A549 (cell line): ENCODE measurements around the gene RAPGEF6. TPM values are rescaled to one million over a fixed set of nuclear protein-coding genes. Genes with fewer than 3 reads are reported as not detected.

ENCODE experiments used
- ATAC-seq, 2 experiments: fragments of 200-7000 bp in 1 of 2; fragments of >200 bp in 1 of 2; cut with Nextera tagmentation in 1 of 2; cut with Tn5 transposase in 1 of 2; 3 replicates each; pipeline versions ENCODE4 v1.8.0 to v1.9.1; 2018 to 2020; ENCODE audit warnings: mild to moderate bottlenecking in 1 of 2, moderate library complexity in 1 of 2
- CTCF ChIA-PET: fragments of 300-600 bp; sonication (Branson Sonifier 250); formaldehyde crosslinking; extraction: SDS; loops from one replicate; lab custom pipeline; 2021; ENCODE audit warnings: antibody characterized with exemption, inconsistent platforms; lab: Yijun Ruan, JAX
- POLR2A ChIA-PET: fragments of 350-600 bp; formaldehyde crosslinking; extraction: SDS; loops from one replicate; lab custom pipeline; 2021; ENCODE audit warnings: antibody characterized with exemption, inconsistent platforms; lab: Yijun Ruan, JAX
- DNase-seq, 2 experiments: peaks; one replicate each; pipeline versions ENCODE4 v3.0.0 to v3.0.0-alpha.2; 2011 to 2016; ENCODE audit warnings: low read depth in 1 of 2, low spot score in 1 of 2
- FAIRE-seq: peaks from 2 replicates; lab custom pipeline; 2011; peaks lifted over from hg19 to GRCh38; lab: Jason Lieb, UNC
- H3K27ac ChIP-seq, 2 experiments: fragments of >200 bp; sonication (Bioruptor Twin); formaldehyde crosslinking; 3 replicates each; pipeline ENCODE4 v1.5.1; 2016 to 2017
- H3K4me1 ChIP-seq: fragments of >200 bp; sonication (Bioruptor Twin); formaldehyde crosslinking; 3 replicates; pipeline ENCODE4 v1.6.1; 2016
- H3K4me2 ChIP-seq: fragments of >200 bp; sonication (Bioruptor Twin); formaldehyde crosslinking; 3 replicates; pipeline ENCODE4 v1.6.1; 2016
- H3K4me3 ChIP-seq: fragments of >200 bp; sonication (Bioruptor Twin); formaldehyde crosslinking; 3 replicates; pipeline ENCODE4 v1.5.1; 2016
- H3K9me3 ChIP-seq: fragments of >200 bp; sonication (Bioruptor Twin); formaldehyde crosslinking; 3 replicates; pipeline ENCODE4 v1.6.1; 2016
- BHLHE40 ChIP-seq: IDR thresholded peaks from 2 replicates; pipeline ENCODE4 v1.6.1; 2012; ENCODE audit warnings: low read depth, low read length, inconsistent platforms
- CBX2 ChIP-seq: fragments of 200-600 bp; sonication (generic); IDR thresholded peaks from 2 replicates; pipeline ENCODE4 v1.6.1; 2016; ENCODE audit warnings: low read depth, mild to moderate bottlenecking, borderline replicate concordance
- E2F6 ChIP-seq: IDR thresholded peaks from 2 replicates; pipeline ENCODE4 v1.6.1; 2012; ENCODE audit warnings: low read depth, borderline replicate concordance
- EHF ChIP-seq: fragments of 250-450 bp; sonication (Bioruptor Pico); IDR thresholded peaks from 2 replicates; pipeline ENCODE4 v1.5.0; 2020; ENCODE audit warnings: mild to moderate bottlenecking
- EP300 ChIP-seq, 2 experiments: fragments of >200 bp; sonication (Bioruptor Twin); formaldehyde crosslinking; IDR thresholded peaks; 2 replicates in 1 of 2; 3 replicates in 1 of 2; pipeline ENCODE4 v1.6.1; 2016 to 2017
- ESRRA ChIP-seq: fragments of 150-350 bp; IDR thresholded peaks from 2 replicates; pipeline ENCODE4 v1.6.1; 2014; ENCODE audit warnings: mild to moderate bottlenecking, low read length, borderline replicate concordance
- FOXS1 ChIP-seq: fragments of 250-450 bp; sonication (Bioruptor Pico); IDR thresholded peaks from 2 replicates; pipeline ENCODE4 v1.5.0; 2020; ENCODE audit warnings: mild to moderate bottlenecking, moderate library complexity
- HOXA7 ChIP-seq: fragments of 250-450 bp; sonication (Bioruptor Pico); IDR thresholded peaks from 2 replicates; pipeline ENCODE4 v1.5.0; 2020; ENCODE audit warnings: mild to moderate bottlenecking, moderate library complexity
- HOXB5 ChIP-seq: fragments of 250-450 bp; sonication (Bioruptor Pico); IDR thresholded peaks from 2 replicates; pipeline ENCODE4 v1.5.0; 2020; ENCODE audit warnings: mild to moderate bottlenecking, moderate library complexity
- JUNB ChIP-seq: fragments of >200 bp; sonication (Bioruptor Twin); formaldehyde crosslinking; IDR thresholded peaks from 2 replicates; pipeline ENCODE4 v1.6.1; 2016
- KDM1A ChIP-seq: fragments of 200-600 bp; sonication (generic); IDR thresholded peaks from 2 replicates; pipeline ENCODE4 v1.6.1; 2016; ENCODE audit warnings: low read depth, mild to moderate bottlenecking
- KDM5A ChIP-seq: fragments of 200-600 bp; sonication (generic); IDR thresholded peaks from 2 replicates; pipeline ENCODE4 v1.6.1; 2016; ENCODE audit warnings: antibody characterized with exemption, mild to moderate bottlenecking
- NPAS2 ChIP-seq: fragments of 250-450 bp; sonication (Bioruptor Pico); IDR thresholded peaks from 2 replicates; pipeline ENCODE4 v1.8.0; 2022; ENCODE audit warnings: mild to moderate bottlenecking, moderate library complexity, borderline replicate concordance
- PBX3 ChIP-seq: IDR thresholded peaks from 2 replicates; pipeline ENCODE4 v1.6.1; 2012
- RCOR1 ChIP-seq: fragments of 150-350 bp; IDR thresholded peaks from 2 replicates; pipeline ENCODE4 v1.6.1; 2014; ENCODE audit warnings: antibody characterized with exemption, low read length, low read depth
- REST ChIP-seq: fragments of 200-600 bp; sonication (generic); IDR thresholded peaks from 2 replicates; pipeline ENCODE4 v1.6.1; 2016; ENCODE audit warnings: antibody characterized with exemption, mild to moderate bottlenecking, moderate library complexity
- RFX5 ChIP-seq: fragments of 450-650 bp; IDR thresholded peaks from 2 replicates; pipeline ENCODE4 v1.7.1; 2014; ENCODE audit warnings: antibody characterized with exemption, mild to moderate bottlenecking, moderate library complexity
- RNF2 ChIP-seq: fragments of 200-600 bp; sonication (generic); IDR thresholded peaks from 2 replicates; pipeline ENCODE4 v1.6.1; 2016; ENCODE audit warnings: low read depth, mild to moderate bottlenecking, antibody characterized with exemption, moderate library complexity, borderline replicate concordance
- WGBS: methylation state at CpG from one replicate; pipeline ENCODE4 v1.1.6; 2017; ENCODE audit errors: missing lambda C conversion rate; 5-methylcytosine and 5-hydroxymethylcytosine counted together
- polyA plus RNA-seq, 4 experiments: library from polyadenylated mRNA; depleted of rRNA in 3 of 4; stranded (reverse); fragments of >200 nt; fragmentation: RNase III in 1 of 4; extraction: RNeasy Plus Mini Kit Qiagen cat#74134 plus additional on column Dnase treatment in 1 of 4; gene quantifications; 2 replicates in 3 of 4; 3 replicates in 1 of 4; pipeline ENCODE4 v1.2.3, GENCODE V29; 2011 to 2017
- TF ChIP-seq, protein P1 (sequence below): fragments of >200 bp; sonication (Bioruptor Twin); formaldehyde crosslinking; IDR thresholded peaks from 3 replicates; pipeline ENCODE4 v1.6.1; 2016
- TF ChIP-seq, protein P2 (sequence below): fragments of >200 bp; sonication (Bioruptor Twin); formaldehyde crosslinking; IDR thresholded peaks from 3 replicates; pipeline ENCODE4 v1.5.1; 2016

The RAPGEF6 gene
- polyA plus RNA-seq, 2 of the 4 experiments (the other 2 are of a cell fraction): 5.9 to 15.2 TPM

DNA sequence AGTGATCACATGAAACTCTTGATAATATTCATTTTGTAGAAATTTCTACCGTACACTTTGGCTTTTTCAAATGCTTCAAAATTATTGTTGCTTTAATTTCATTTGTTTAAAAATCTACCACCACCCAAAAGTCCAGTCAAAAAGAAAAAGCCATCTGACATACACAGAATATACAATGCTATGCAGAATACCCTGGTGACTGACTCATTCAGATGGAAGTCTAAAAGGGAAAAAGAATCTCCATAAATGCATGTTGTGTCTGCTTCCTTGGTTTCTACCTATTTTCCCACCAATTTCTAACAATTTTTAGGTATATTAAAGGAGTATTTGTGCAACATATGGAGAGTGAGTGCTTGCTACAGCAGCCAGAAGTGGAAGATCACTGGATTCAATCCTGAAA, 9.3 kb upstream of the RAPGEF6 start:
- no peak overlapping the region for H3K4me3 ChIP-seq
- no peak overlapping the region for H3K4me2 ChIP-seq
- ATAC-seq (no peak), FAIRE-seq (no peak)
- POLR2A ChIA-PET: no interaction called here
- no peaks in the 10 kb centered on the region for H3K9me3 ChIP-seq
- peaks cover 3% of the 10 kb centered on the region; the same call in 1 of the 3 replicates for H3K4me1 ChIP-seq
- H3K27ac ChIP-seq: no peak overlapping the region
- TF ChIP-seq KDM1A: no peak
- no peak for TF ChIP-seq RFX5
- no peak for TF ChIP-seq EP300 (IDR thresholded peaks at IDR 0.05)
- no peak for TF ChIP-seq FOXS1 (CRISPR knock-in tag)
- no peak for TF ChIP-seq RCOR1
- TF ChIP-seq, protein P1, sequence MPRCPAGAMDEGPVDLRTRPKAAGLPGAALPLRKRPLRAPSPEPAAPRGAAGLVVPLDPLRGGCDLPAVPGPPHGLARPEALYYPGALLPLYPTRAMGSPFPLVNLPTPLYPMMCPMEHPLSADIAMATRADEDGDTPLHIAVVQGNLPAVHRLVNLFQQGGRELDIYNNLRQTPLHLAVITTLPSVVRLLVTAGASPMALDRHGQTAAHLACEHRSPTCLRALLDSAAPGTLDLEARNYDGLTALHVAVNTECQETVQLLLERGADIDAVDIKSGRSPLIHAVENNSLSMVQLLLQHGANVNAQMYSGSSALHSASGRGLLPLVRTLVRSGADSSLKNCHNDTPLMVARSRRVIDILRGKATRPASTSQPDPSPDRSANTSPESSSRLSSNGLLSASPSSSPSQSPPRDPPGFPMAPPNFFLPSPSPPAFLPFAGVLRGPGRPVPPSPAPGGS: no peak
- TF ChIP-seq, all 56 proteins: peak for 0
- 93% methylated on average over 1 of the region's 1 CpG for WGBS
- CTCF ChIA-PET: interaction anchor here (0.6 to 1.0 kb wide), 2 partner anchors 55 to 790 kb away, joined by 3 to 4 read pairs; no protein-coding TSS in a partner anchor
- DNase-seq: no peak

DNA sequence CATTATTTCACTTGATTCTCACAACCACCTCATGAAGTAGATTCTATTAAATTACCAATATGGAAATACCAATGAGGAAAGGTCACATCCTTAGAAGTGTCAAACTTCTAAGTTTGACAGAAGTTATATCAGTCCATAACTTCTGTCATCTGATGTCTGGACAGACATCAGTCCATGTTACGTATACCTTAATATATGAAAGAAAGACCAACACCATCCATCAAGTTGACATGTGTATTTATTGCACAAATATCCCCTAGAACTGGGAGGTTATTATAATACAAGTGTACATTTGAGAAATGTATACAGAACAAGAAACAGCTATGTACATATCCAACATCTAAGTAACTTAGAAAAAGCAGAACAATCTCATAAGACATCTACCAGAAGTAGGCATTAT, 6.5 kb upstream of the RAPGEF6 start:
- no peak overlapping the region for H3K27ac ChIP-seq
- peaks cover 8% of the 10 kb centered on the region for H3K4me1 ChIP-seq
- CTCF ChIA-PET: interaction anchor here (1.0 kb wide), 1 partner anchor 12 kb away, joined by 4 read pairs; no protein-coding TSS in a partner anchor
- no peak for FAIRE-seq
- no peak for ATAC-seq
- no peak overlapping the region for H3K4me2 ChIP-seq
- no peaks in the 10 kb centered on the region for H3K9me3 ChIP-seq
- POLR2A ChIA-PET: no interaction called here
- TF ChIP-seq KDM5A: no peak
- TF ChIP-seq JUNB: no peak
- no peak for TF ChIP-seq PBX3
- TF ChIP-seq BHLHE40: no peak
- TF ChIP-seq HOXA7 (CRISPR knock-in tag): no peak
- no peak for TF ChIP-seq REST
- no peak for TF ChIP-seq E2F6
- TF ChIP-seq, protein P1: no peak
- TF ChIP-seq HOXB5 (CRISPR knock-in tag): no peak
- TF ChIP-seq RNF2: no peak
- no peak for TF ChIP-seq CBX2
- no peak for TF ChIP-seq RFX5
- no peak for TF ChIP-seq EHF (CRISPR knock-in tag)
- TF ChIP-seq NPAS2 (CRISPR knock-in tag): no peak
- TF ChIP-seq ESRRA: no peak
- TF ChIP-seq, protein P2, sequence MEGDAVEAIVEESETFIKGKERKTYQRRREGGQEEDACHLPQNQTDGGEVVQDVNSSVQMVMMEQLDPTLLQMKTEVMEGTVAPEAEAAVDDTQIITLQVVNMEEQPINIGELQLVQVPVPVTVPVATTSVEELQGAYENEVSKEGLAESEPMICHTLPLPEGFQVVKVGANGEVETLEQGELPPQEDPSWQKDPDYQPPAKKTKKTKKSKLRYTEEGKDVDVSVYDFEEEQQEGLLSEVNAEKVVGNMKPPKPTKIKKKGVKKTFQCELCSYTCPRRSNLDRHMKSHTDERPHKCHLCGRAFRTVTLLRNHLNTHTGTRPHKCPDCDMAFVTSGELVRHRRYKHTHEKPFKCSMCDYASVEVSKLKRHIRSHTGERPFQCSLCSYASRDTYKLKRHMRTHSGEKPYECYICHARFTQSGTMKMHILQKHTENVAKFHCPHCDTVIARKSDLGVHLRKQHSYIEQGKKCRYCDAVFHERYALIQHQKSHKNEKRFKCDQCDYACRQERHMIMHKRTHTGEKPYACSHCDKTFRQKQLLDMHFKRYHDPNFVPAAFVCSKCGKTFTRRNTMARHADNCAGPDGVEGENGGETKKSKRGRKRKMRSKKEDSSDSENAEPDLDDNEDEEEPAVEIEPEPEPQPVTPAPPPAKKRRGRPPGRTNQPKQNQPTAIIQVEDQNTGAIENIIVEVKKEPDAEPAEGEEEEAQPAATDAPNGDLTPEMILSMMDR: no peak
- TF ChIP-seq, all 56 proteins: peak for 0
- no peak for DNase-seq
- H3K4me3 ChIP-seq: no peak overlapping the region
- 83% methylated on average over 1 of the region's 1 CpG for WGBS
